Daoy (cell line): Measurements from ENCODE around the gene RABGGTA. TPM values are rescaled to one million over a fixed set of nuclear protein-coding genes. Genes with fewer than 3 reads are reported as not detected.
A peak's percentile ranks its signal among the peaks of the same experiment; 100 is the strongest.

ENCODE experiments used
- DNase-seq: peaks from one replicate; pipeline ENCODE4 v3.0.0-alpha.2; 2015; ENCODE audit warnings: low read depth
- total RNA-seq: library from RNA; depleted of rRNA; stranded (reverse); fragments of >200 nt; shearing (Covaris generic); gene quantifications from 2 replicates; pipeline ENCODE4 v1.2.3, GENCODE V29; 2014; rRNA removed

RABGGTA gene, protein sequence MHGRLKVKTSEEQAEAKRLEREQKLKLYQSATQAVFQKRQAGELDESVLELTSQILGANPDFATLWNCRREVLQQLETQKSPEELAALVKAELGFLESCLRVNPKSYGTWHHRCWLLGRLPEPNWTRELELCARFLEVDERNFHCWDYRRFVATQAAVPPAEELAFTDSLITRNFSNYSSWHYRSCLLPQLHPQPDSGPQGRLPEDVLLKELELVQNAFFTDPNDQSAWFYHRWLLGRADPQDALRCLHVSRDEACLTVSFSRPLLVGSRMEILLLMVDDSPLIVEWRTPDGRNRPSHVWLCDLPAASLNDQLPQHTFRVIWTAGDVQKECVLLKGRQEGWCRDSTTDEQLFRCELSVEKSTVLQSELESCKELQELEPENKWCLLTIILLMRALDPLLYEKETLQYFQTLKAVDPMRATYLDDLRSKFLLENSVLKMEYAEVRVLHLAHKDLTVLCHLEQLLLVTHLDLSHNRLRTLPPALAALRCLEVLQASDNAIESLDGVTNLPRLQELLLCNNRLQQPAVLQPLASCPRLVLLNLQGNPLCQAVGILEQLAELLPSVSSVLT
- total RNA-seq, result 21.5 and 22.1 TPM in 2 replicates

DNA sequence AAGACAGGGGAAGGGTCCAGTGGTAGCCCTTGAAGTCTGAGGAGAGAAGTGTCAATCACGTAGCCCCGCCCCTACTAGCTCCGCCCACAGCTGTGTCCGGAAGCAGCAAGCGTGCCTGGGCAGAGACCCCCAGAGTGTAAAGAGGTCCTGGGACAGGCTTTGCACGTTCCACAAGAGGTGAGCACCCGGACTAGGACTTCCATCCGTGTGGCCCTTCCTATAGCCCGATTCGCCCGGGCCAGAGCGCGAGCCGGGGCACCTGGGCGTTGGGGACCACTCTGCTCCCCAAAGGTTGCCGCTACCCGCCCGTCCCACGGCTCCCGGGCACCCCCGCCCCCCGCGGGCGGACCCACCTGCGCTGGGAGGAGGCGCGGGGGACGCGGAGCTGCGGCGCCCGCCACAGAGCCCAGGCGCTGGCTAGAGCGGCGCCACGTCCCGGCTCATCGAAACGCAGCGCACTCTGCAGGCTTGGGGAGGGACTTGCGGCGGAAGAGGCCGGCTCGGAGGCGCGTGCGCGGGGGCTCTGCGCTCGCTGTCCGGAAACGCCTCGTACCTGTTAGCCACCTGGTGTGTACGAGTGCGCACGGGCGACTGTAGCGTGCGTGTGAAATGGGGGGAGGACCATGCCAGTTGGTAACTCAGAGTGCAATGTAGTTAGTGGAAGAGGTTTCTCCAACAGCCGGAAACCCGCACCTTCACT lies at the start of gene RABGGTA:
Gene RABGGTA, minus strand, starts transcription at position 464 of the 700 bp plus-strand sequence. CDS start 482 bp downstream, outside the sequence.
- DNase-seq, result peak; percentile 95

DNA sequence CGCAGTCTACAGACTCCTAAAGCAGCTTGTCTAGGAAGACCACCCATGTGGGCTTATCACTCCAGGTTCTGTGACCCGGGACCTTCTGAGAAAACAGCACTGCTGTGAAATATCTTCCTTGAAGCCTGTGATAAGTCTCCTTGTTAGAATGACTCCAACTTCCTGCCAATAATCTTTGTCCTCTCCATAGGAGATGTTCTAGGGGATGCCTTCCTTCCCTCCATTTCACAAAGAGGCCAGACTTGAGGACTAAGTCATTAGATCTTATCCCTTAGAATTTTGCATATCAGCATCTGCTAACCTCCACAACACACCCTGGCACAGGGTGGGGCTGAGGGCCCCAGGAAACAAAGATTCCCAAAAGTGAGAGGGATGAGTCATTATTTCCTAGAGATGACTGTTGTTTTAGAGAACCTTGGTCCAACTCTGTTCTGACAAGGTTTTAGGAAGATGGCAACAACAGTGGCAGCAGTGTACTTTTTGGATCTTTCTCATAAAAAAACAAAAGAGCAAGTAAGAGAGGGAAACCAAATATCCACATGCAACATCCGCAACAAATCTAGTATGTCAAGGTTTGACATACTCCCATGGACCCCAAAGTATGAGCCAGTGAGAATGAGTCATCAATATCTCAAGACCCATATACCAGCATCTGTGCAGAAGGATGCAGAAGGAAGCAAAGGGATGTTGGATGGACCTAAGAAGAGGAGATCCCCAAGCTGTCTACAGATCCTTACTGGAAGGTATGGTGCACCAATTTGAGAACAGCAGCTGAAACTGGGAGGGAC lies 45.9 kb upstream of the RABGGTA start:
- peak; percentile 38 for DNase-seq

DNA sequence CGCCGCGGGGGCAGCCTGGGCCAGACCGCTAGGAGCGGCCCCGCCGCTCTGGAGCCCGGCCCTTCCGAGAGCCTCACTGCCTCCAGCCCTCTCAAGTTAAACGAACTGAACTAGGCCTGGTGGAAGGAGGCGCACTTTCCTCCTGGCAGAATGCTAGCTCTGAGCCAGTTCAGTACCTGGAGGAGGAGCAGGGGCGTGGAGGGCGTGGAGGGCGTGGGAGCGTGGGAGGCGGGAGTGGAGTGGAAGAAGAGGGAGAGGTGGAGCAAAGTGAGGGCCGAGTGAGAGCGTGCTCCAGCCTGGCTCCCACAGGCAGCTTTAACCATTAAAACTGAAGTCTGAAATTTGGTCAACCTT lies 45.2 kb upstream of the RABGGTA start:
- DNase-seq, result no peak

DNA sequence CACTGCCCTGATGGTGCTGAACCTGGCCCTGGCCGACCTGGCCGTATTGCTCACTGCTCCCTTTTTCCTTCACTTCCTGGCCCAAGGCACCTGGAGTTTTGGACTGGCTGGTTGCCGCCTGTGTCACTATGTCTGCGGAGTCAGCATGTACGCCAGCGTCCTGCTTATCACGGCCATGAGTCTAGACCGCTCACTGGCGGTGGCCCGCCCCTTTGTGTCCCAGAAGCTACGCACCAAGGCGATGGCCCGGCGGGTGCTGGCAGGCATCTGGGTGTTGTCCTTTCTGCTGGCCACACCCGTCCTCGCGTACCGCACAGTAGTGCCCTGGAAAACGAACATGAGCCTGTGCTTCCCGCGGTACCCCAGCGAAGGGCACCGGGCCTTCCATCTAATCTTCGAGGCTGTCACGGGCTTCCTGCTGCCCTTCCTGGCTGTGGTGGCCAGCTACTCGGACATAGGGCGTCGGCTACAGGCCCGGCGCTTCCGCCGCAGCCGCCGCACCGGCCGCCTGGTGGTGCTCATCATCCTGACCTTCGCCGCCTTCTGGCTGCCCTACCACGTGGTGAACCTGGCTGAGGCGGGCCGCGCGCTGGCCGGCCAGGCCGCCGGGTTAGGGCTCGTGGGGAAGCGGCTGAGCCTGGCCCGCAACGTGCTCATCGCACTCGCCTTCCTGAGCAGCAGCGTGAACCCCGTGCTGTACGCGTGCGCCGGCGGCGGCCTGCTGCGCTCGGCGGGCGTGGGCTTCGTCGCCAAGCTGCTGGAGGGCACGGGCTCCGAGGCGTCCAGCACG lies 44.6 kb upstream of the RABGGTA start:
- no peak for DNase-seq

DNA sequence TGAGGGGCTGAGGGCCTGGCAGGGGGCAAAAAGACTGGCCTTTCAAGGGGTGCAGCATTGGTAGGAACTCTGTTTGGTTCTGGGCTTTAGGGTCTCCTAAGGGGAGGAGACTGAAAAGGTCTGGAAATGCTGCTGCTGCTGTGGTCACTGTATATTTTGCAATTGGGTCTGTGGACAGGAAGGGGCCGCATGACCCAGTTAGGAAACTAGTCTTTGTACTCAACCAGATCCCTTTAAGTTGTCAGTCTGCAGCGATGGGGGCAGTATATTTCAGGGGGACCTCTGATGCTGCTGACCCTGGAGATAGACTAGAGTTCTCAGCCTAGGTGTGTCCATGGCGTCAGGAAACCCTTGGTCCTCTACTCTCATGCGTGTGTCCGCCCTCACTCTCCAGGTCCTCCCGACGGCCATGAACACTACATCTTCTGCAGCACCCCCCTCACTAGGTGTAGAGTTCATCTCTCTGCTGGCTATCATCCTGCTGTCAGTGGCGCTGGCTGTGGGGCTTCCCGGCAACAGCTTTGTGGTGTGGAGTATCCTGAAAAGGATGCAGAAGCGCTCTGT lies 43.9 kb upstream of the RABGGTA start:
- DNase-seq, result no peak

DNA sequence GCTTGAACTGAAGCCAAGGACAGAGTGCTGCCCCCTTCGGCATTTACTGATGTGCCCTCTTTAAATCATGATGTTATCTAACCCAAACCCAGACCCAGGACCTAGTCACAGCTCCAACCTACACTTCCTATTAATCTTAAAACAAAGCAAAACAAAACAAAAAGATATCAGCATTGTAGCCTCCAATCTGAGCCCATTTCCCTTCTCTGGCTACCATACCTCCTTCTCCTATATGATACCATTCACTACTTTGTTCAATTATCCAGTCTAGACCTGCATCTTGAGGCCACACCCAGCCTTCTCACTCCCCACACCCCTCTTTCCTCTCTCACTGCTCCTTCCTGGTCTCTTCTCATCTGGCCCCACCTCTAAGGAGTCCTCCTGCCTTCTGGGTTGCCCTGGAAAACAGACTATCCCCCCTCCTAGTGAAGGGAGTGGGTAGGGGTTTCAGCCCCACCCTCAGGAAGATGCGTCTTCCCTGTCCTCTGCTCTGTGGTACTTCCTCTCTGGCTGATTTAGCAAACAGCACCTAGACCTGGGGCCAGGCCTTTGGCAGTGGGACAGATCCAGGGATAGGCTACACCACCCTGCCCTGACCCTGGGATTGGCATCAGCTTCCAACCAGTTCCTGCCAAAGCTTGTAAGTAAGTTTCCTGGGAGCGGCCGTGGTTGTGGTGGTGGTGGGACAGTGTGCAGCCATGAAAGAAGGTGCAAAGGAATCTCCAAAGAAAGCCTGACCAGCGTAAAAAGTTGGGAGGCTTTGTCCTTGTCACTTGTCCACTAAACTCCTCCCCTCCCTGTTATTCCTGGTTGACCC lies 43.2 kb upstream of the RABGGTA start:
- no peak for DNase-seq

DNA sequence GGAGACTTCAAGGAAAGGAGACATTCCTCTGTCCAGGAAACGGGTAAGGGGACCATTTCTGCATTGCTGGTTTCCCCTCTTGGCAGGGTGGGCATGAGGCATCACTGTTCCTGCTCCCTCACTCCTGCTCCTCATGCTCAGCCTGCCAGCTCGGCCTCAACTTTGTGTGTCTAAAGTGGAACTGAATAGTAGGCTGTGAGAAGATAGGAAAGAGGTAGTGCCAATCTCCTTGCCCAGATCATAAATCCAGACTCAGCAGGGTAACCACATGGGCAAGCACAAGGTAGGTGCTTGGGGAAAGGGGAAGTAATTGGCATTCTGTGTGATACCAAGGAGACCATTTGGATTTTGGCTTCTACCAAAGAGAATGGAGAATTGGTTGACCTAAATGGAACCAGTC lies 42.5 kb upstream of the RABGGTA start:
- DNase-seq, result no peak

DNA sequence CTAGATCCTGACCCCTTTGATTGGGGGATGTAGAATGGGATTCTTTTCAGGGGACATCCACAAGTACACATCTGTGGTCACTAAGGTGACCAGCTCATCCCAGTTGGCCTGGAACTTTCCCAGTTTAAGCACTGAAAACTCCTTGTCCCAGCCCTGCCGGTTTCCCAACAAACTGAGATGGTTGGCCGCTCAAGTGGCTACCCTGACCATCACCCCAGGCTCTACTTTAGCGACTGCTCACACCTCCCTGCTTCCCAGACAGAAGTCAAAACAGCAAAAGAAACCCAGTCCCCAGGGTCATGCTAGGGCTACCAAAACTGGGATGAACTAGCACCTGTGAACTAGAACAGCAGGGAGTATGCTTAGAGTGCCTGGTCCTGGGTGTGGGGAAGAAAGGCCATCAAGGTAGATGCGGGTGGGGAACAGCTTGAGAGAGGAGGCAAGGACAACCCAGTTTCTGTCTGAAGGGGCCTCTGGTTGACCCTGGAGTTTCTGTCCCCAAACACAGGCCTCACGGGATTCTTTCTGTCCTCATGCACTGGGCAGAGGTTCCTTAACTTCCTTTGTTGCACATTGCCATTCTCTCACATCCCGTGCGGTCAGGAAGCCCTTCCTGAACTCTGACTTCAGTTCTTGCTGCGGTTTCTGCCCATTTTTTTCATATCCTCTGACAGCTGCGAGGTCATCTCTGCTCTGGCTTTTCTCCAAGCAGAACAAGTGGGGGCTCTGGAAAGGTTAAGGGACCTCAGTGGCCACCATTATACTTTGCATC lies 41.5 kb upstream of the RABGGTA start:
- DNase-seq, result peak; percentile 32

DNA sequence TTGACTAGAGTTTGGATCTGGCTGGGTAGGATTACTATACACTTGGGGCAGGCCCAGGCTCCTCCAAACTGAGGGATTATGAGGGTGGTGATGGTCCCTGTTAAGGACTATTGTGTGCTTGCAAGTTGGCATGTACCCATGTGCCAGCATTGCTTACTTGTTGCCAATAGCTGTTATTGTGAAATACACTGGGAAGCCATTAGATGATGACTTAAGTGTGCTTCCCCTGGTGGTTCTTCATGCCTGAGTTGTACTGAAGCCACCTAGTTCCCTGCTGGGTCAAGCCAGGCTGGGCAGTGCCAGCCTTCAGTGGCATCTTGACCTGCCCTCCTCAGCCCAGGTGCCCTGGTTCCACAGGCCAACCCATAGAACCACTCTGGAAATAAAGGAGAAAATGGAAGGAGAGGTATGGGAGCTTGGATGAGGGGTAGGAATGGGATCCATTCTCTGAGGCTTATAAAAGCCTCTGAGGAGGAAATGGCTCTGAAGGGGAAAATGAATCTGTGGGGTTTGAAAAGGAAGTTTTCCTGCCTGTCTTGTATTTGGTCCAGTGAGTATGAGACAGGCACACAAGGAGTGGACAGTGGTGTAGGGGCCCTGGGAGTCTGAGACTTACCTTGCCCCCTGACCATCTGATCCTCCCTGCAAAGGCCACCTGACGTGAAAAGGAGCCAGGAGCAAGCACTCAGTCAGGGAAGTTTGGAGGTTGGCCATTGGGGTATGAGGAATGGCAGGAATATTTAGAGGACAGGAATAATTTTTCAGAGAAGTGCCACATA lies 40.6 kb upstream of the RABGGTA start:
- no peak for DNase-seq

DNA sequence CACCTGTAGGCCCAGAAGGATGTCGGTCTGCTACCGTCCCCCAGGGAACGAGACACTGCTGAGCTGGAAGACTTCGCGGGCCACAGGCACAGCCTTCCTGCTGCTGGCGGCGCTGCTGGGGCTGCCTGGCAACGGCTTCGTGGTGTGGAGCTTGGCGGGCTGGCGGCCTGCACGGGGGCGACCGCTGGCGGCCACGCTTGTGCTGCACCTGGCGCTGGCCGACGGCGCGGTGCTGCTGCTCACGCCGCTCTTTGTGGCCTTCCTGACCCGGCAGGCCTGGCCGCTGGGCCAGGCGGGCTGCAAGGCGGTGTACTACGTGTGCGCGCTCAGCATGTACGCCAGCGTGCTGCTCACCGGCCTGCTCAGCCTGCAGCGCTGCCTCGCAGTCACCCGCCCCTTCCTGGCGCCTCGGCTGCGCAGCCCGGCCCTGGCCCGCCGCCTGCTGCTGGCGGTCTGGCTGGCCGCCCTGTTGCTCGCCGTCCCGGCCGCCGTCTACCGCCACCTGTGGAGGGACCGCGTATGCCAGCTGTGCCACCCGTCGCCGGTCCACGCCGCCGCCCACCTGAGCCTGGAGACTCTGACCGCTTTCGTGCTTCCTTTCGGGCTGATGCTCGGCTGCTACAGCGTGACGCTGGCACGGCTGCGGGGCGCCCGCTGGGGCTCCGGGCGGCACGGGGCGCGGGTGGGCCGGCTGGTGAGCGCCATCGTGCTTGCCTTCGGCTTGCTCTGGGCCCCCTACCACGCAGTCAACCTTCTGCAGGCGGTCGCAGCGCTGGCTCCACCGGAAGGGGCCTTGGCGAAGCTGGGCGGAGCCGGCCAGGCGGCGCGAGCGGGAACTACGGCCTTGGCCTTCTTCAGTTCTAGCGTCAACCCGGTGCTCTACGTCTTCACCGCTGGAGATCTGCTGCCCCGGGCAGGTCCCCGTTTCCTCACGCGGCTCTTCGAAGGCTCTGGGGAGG lies 39.5 kb upstream of the RABGGTA start, which contains the start of gene LTB4R:
Gene LTB4R, plus strand, starts transcription at position 857 of the 959 bp plus-strand sequence. CDS start 4,150 bp downstream, outside the sequence.
- peak; percentile 64 for DNase-seq

DNA sequence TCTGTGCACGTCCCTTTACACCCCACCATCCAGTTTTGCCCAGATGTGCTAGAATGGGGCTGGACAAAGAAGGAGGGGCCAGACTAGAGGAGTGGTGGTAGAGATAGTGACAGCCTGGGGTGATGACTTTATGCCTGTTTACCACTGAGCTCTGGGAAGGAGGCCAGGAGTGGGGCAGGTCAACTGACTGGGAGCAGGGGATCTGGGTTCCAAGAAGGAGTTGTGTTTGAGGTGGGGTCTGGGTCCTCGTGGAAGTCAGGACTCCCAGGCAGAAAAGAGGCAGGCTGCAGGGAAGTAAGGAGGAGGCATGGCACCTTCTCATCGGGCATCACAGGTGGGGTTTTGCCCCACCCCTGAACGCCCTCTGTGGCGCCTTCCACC lies 38.9 kb upstream of the RABGGTA start:
- DNase-seq, result no peak

DNA sequence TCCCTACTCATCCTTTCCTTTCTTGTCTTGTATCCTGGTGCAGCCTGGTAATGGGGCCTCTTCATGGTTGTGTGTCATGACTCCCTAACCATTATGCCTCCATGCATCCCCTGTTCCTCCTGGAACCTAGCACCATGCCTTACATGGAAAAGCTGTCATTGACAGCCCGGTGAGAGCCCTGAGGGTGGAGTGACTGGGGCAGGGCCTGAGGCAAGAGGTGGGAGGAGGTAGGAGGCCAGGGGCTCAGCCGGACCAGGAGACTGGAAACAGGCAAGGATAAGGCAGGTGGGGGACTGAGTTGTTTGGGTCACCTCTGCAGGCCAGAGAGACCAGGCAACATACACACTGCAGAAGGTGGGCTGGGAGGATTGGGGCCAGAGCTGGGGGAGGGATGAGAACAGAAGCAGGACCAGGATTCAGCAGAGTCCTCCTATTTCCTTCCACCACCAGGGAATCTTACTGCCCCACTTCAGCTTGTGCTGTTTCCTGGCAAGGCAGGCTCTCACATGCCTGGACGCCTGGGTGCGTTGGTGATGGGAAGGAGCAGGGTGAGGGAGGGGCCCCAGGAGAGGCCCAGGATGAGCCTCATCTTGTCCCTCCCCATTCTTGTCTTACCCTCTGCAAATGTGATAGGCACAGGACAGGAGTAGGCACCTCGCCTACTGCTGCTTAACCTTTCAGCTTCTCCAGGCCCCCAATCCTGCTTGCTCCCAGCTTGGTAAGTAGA lies 38.3 kb upstream of the RABGGTA start, which contains the start of gene LTB4R2:
Gene LTB4R2, plus strand, starts transcription at position 603 of the 727 bp plus-strand sequence. CDS start 525 bp downstream, outside the sequence.
- no peak for DNase-seq

DNA sequence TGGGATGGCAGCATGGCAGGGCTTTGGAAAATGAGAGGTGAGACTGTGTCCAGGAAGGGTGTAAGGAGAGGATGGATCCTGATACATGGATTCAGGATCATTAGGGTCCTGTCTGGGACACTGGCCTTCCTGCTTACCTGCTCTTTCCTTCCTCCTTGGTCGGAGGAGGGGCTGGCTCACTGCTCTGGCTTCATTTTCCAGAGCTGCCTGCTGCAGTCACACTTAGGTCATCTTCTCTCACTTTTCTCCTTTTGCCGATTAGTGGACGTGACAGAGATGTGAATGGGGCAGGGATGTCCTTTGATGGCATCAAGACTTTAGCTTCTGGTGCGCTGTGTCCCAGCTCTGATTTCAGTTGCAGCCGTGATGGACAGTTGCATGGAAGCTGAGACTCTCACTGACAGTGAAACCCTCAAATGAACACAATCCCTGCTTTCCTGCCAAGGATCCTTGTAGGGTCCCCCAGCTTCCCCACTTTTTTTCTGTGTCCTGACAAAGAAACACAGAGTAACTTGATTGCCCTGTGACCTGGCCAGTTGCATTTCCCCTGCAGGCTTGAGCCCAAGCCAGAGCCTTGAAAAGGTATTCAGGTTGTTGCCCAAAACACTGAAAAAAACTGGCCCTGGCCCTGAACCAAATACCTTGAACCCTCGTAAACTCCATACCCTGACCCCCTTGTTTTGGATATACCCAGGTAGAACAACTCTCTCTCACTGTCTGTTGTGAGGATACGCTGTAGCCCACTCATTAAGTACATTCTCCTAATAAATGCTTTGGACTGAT lies 37.1 kb upstream of the RABGGTA start:
- no peak for DNase-seq

DNA sequence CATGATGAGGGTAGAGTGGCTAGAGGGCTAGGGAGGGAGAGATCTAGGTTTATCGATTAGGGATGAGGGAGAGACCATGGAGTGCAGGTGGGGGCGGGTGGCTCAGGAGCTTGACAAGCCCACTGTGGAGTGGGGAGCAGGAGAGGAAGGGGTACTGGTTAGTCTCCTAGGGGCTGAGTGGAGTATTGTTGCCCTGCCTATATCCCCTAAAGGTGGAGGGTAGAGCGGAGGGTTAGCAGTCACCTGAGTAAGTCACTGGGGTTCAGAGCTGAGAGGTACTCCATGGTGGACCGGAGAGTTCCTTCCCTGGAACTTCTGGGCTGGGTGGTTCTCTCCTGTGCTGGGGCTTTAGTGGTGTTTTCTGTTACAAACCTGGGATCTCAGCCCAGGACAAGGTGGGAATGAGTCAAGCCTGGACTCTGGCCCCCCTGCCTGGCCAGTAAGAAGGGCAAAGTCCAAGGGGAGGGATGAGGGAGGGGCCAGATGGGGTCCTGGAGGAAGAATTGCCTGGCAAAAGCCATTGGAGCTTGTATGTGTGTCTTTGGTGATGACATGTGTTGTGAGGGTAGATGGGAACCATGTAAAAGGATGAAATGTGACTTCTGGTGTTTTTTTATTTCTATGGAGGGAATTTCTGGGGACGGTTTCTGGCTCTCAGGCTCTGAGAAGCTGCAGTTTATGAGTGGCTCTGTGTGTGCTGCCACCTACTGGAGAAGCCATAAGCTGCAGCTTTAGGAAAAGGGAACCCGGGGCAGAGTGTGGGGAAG lies 36.4 kb upstream of the RABGGTA start, which contains the start of gene CIDEB:
Gene CIDEB, minus strand, starts transcription at position 403 of the 767 bp plus-strand sequence. Its CDS starts 119 bp downstream, at position 284.
- DNase-seq, result peak; percentile 64
